ENCODE measurements around the gene ACCSL. TPM values are rescaled to one million over a fixed set of nuclear protein-coding genes. Genes with fewer than 3 reads are reported as not detected.

The ACCSL gene
- not detected for total RNA-seq

- H3K27me3 Mint-ChIP-seq: no peaks in the 10 kb centered on the region
- no peaks in the 10 kb centered on the region for H3K4me1 Mint-ChIP-seq (ENCODE audit: low read depth)
- no peak for TF ChIP-seq CTCF (IDR thresholded peaks at IDR 0.05)
- DNase-seq: no peak
- H3K4me3 Mint-ChIP-seq: no peak within 1 kb of the TSS
- ATAC-seq: no peak
- H3K36me3 Mint-ChIP-seq (ENCODE audit: low read depth): no peaks in the 10 kb centered on the region
- H3K27ac Mint-ChIP-seq: no peak within 1 kb of the TSS
- ChIA-PET POLR2A (no interaction called here), CTCF (no interaction called here)
- intact Hi-C loops (cut with micrococcal nuclease): no loop called here
- no peaks in the 10 kb centered on the region for H3K9me3 Mint-ChIP-seq
Observed at GRCh38 chr11:44047931-44048431, at the start of gene ACCSL. Gene ACCSL, plus strand, starts transcription at chr11:44047981. Its CDS starts 56 bp downstream, at chr11:44048037.

GRCh38 chr11:43998308-43998707 is 49.5 kb upstream of the ACCSL start:
- CTCF ChIA-PET: no interaction called here

DNA sequence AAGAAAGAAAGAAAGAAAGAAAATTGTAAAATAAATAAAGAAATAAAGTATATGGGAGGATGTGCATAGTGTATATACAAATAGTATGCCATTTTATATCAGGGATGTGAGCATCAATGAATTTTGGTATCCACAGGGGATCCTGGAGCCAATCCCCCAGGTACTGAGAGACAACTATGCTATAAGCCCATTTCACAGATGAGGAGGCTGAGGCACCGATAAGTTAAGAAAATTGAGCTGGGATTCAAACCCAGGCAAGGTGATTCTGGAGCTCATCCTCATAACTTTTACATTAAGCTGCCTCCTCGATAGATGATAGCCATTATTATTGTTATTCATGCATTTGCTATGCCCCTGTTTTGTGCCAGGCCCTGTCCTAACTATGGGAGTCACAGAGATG is 47.0 kb upstream of the ACCSL start:
- DNase-seq (no peak), ATAC-seq (no peak)
- Mint-ChIP-seq H3K4me3 (no peak overlapping the region), H3K4me1 (ENCODE audit: low read depth) (no peaks in the 10 kb centered on the region), H3K9me3 (no peaks in the 10 kb centered on the region), H3K27ac (no peak overlapping the region), H3K36me3 (ENCODE audit: low read depth) (no peaks in the 10 kb centered on the region), H3K27me3 (peaks cover 5% of the 10 kb centered on the region)
- intact Hi-C loops (cut with micrococcal nuclease): no loop called here
- POLR2A ChIA-PET: no interaction called here
- CTCF ChIA-PET: interaction anchor here (1.2 kb wide), 1 partner anchor 54 kb away, joined by 3 read pairs; no protein-coding TSS in a partner anchor
- no peak for TF ChIP-seq CTCF (IDR thresholded peaks at IDR 0.05)

More at GRCh38 chr11:43998308-43998707, 49.5 kb upstream of the ACCSL start:
- Mint-ChIP-seq H3K4me3 (no peak overlapping the region), H3K36me3 (ENCODE audit: low read depth) (no peaks in the 10 kb centered on the region), H3K4me1 (ENCODE audit: low read depth) (no peaks in the 10 kb centered on the region), H3K9me3 (no peaks in the 10 kb centered on the region), H3K27ac (no peak overlapping the region), H3K27me3 (peaks cover 5% of the 10 kb centered on the region)
- intact Hi-C loops (cut with micrococcal nuclease): no loop called here
- POLR2A ChIA-PET: no interaction called here
- ATAC-seq (no peak), DNase-seq (no peak)
- TF ChIP-seq CTCF (IDR thresholded peaks at IDR 0.05): no peak

DNA sequence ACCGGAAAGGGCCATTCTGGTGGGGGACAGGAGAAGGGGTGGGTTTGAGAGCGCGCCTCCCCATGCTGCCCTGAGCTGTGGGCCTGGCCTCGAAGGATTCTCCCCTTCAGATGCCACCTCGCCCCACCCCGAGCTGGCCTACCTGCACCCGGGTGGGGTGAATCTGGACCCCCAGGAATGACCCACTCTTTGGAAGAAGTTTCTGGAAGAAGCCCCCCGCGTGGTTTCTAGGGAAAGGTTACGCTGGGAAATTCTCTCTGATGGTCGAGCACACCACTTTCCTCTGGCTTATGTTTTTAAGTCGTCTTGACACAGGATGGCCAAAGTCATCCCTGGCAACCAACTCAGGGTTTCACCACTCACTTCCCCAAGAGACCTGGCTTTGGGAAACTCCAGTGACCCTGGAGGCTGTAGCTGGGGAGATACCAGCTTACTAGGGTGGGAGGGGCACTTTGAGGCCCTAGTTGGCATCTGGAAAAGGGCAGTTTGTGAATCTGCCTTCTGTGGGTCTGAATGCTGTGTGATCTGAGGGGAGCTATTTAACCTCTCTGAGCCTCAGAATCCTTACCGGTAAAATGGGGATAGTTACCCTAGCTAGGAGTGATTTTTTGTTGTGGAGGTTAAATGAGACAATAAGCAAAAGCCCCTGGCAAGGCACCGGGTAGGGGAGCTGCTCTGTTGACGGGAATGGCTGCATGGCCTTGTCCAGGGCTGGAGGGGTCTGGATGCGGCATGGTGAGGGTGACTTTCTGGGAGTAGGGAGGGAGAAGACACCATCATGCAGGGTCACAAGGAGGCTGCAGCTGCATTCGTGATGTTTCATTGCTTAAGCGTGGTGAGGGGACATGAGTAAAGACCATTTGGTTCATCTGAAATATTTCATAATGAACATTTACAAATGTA is 45.3 kb upstream of the ACCSL start:
- ATAC-seq (no peak), DNase-seq (no peak)
- H3K27ac Mint-ChIP-seq: no peak overlapping the region
- POLR2A ChIA-PET: no interaction called here
- intact Hi-C loops (cut with micrococcal nuclease): no loop called here
- TF ChIP-seq CTCF (IDR thresholded peaks at IDR 0.05): no peak
- no peaks in the 10 kb centered on the region for H3K4me1 Mint-ChIP-seq (ENCODE audit: low read depth)
- no peaks in the 10 kb centered on the region for H3K9me3 Mint-ChIP-seq
- CTCF ChIA-PET: no interaction called here
- H3K4me3 Mint-ChIP-seq: no peak overlapping the region
- no peaks in the 10 kb centered on the region for H3K36me3 Mint-ChIP-seq (ENCODE audit: low read depth)
- H3K27me3 Mint-ChIP-seq: peaks cover 5% of the 10 kb centered on the region

GRCh38 chr11:44003736-44004451 is 43.9 kb upstream of the ACCSL start:
- no peak overlapping the region for H3K27ac Mint-ChIP-seq
- no peaks in the 10 kb centered on the region for H3K9me3 Mint-ChIP-seq
- peaks cover 5% of the 10 kb centered on the region for H3K27me3 Mint-ChIP-seq
- DNase-seq (no peak), ATAC-seq (no peak)
- ChIA-PET CTCF (interaction anchor here (1.4 kb wide), 1 partner anchor 114 kb away, joined by 4 read pairs; no protein-coding TSS in a partner anchor), POLR2A (no interaction called here)
- TF ChIP-seq CTCF (IDR thresholded peaks at IDR 0.05): no peak
- no peaks in the 10 kb centered on the region for H3K36me3 Mint-ChIP-seq (ENCODE audit: low read depth)
- no peaks in the 10 kb centered on the region for H3K4me1 Mint-ChIP-seq (ENCODE audit: low read depth)
- intact Hi-C loops (cut with micrococcal nuclease): no loop called here
- no peak overlapping the region for H3K4me3 Mint-ChIP-seq
